SW 1271 (cell line): ENCODE results near the gene MPV17L2.

Experiments used
- DNase-seq, 2 experiments: peaks; one replicate each; lab custom pipeline; 2025; lab: John Stamatoyannopoulos, UW

The MPV17L2 gene

GRCh38 chr19:18245297-18245696, 52.3 kb downstream of the MPV17L2 start:
- DNase-seq: no peak
